GM18858 (cell line): Measurements from ENCODE around the gene DMRTA2.

ENCODE experiments used
- ATAC-seq: cut with Tn5 transposase; IDR thresholded peaks from one replicate; pipeline ENCODE4 v1.9.1; 2021; ENCODE audit not compliant: unreplicated experiment

DMRTA2 gene

GRCh38 chr1:50422946-50423669 lies at the start of gene DMRTA2:
Gene DMRTA2, minus strand, starts transcription at chr1:50423443. Its CDS starts 1,907 bp downstream, at chr1:50421536.
- no peak for ATAC-seq

- ATAC-seq, result no peak
Observed at GRCh38 chr1:50471967-50472366, 48.7 kb upstream of the DMRTA2 start.

- no peak for ATAC-seq
Observed at GRCh38 chr1:50462964-50463363, 39.7 kb upstream of the DMRTA2 start.

- no peak for ATAC-seq
Observed at GRCh38 chr1:50458507-50458906, 35.3 kb upstream of the DMRTA2 start.

- ATAC-seq, result no peak
Observed at GRCh38 chr1:50454911-50455310, 31.7 kb upstream of the DMRTA2 start.

- no peak for ATAC-seq
Observed at GRCh38 chr1:50453266-50453665, 30.0 kb upstream of the DMRTA2 start.

GRCh38 chr1:50452700-50453099 lies 29.5 kb upstream of the DMRTA2 start:
- ATAC-seq, result no peak

GRCh38 chr1:50450861-50451653 lies 27.8 kb upstream of the DMRTA2 start:
- no peak for ATAC-seq

- ATAC-seq, result no peak
Observed at GRCh38 chr1:50447961-50448360, 24.7 kb upstream of the DMRTA2 start.

GRCh38 chr1:50441183-50441582 lies 17.9 kb upstream of the DMRTA2 start:
- no peak for ATAC-seq

- ATAC-seq, result no peak
Observed at GRCh38 chr1:50438945-50439344, 15.7 kb upstream of the DMRTA2 start.

GRCh38 chr1:50436489-50436888 lies 13.2 kb upstream of the DMRTA2 start:
- ATAC-seq, result no peak

GRCh38 chr1:50430010-50430405 lies 6.8 kb upstream of the DMRTA2 start:
- no peak for ATAC-seq

GRCh38 chr1:50427818-50428779 lies 4.9 kb upstream of the DMRTA2 start:
- no peak for ATAC-seq

GRCh38 chr1:50427086-50427817 lies 4.0 kb upstream of the DMRTA2 start:
- no peak for ATAC-seq

- no peak for ATAC-seq
Observed at GRCh38 chr1:50426702-50427085, 3.5 kb upstream of the DMRTA2 start.

GRCh38 chr1:50426108-50426700 lies 3.0 kb upstream of the DMRTA2 start:
- ATAC-seq, result no peak

- ATAC-seq, result no peak
Observed at GRCh38 chr1:50425376-50426107, 2.3 kb upstream of the DMRTA2 start.

- ATAC-seq, result no peak
Observed at GRCh38 chr1:50424884-50425375, 1.7 kb upstream of the DMRTA2 start.
